GM23248 (cell line): ENCODE measurements around the gene COL11A2. TPM values are rescaled to one million over a fixed set of nuclear protein-coding genes. Genes with fewer than 3 reads are reported as not detected.
"Not testable (repeated sequence)": the region's sequence is repeated elsewhere in the genome, so short reads cannot be mapped to it uniquely, and the experiment has no call there.

Source experiments
- DNase-seq: peaks from one replicate; pipeline ENCODE4 v3.0.0-alpha.2; 2015
- H2AFZ ChIP-seq: fragments of 200-600 bp; sonication (generic); 2 replicates; pipeline ENCODE4 v1.6.1; 2016; ENCODE audit warnings: antibody characterized with exemption
- H3F3A ChIP-seq: fragments of 200-600 bp; sonication (generic); 2 replicates; pipeline ENCODE4 v1.6.1; 2016; ENCODE audit warnings: mild to moderate bottlenecking, antibody characterized with exemption, mixed run types; ENCODE audit not compliant: insufficient read depth
- H3K27ac ChIP-seq: fragments of 200-600 bp; sonication (generic); 2 replicates; pipeline ENCODE4 v1.5.1; 2016; ENCODE audit warnings: mild to moderate bottlenecking
- H3K27me3 ChIP-seq: fragments of 200-600 bp; sonication (generic); replicated peaks from 2 replicates; pipeline ENCODE4 v1.6.1; 2016; ENCODE audit warnings: mild to moderate bottlenecking; ENCODE audit not compliant: insufficient read depth
- H3K36me3 ChIP-seq: fragments of 200-600 bp; sonication (generic); 2 replicates; pipeline ENCODE4 v1.6.1; 2016; ENCODE audit warnings: low read depth, mild to moderate bottlenecking
- H3K4me1 ChIP-seq: fragments of 200-600 bp; sonication (generic); 2 replicates; pipeline ENCODE4 v1.6.1; 2016; ENCODE audit warnings: mild to moderate bottlenecking; ENCODE audit not compliant: insufficient read depth
- H3K4me2 ChIP-seq: fragments of 200-600 bp; sonication (generic); one replicate; pipeline ENCODE4 v1.6.1; 2016; ENCODE audit warnings: mild to moderate bottlenecking; ENCODE audit not compliant: unreplicated experiment
- H3K4me3 ChIP-seq: fragments of 200-600 bp; sonication (generic); 2 replicates; pipeline ENCODE4 v1.5.1; 2016; ENCODE audit warnings: mild to moderate bottlenecking
- H3K79me2 ChIP-seq: fragments of 200-600 bp; sonication (generic); 2 replicates; pipeline ENCODE4 v1.6.1; 2016; ENCODE audit warnings: mild to moderate bottlenecking; ENCODE audit not compliant: insufficient read depth
- H3K9ac ChIP-seq: fragments of 200-600 bp; sonication (generic); 2 replicates; pipeline ENCODE4 v1.6.1; 2016; ENCODE audit warnings: mild to moderate bottlenecking
- H3K9me2 ChIP-seq: fragments of 200-600 bp; sonication (generic); 2 replicates; pipeline ENCODE4 v1.6.1; 2016; ENCODE audit warnings: mixed run types, mild to moderate bottlenecking, moderate library complexity; ENCODE audit not compliant: insufficient read depth
- H3K9me3 ChIP-seq: fragments of 200-600 bp; sonication (generic); one replicate; pipeline ENCODE4 v1.6.1; 2017; ENCODE audit warnings: low read depth
- H4K20me1 ChIP-seq: fragments of 200-600 bp; sonication (generic); 2 replicates; pipeline ENCODE4 v1.6.0; 2016; ENCODE audit not compliant: insufficient read depth
- EZH2 ChIP-seq: fragments of 200-600 bp; sonication (generic); IDR thresholded peaks from 2 replicates; pipeline ENCODE4 v1.6.1; 2018; ENCODE audit warnings: antibody characterized with exemption, mild to moderate bottlenecking; ENCODE audit not compliant: insufficient read depth, poor library complexity, severe bottlenecking
- EZH2phosphoT487 ChIP-seq: fragments of 200-600 bp; sonication (generic); IDR thresholded peaks from 2 replicates; pipeline ENCODE4 v1.6.1; 2018; ENCODE audit warnings: antibody characterized with exemption, moderate library complexity, mild to moderate bottlenecking, low read depth; ENCODE audit not compliant: insufficient read depth
- WGBS, 2 experiments: methylation state at CpG; one replicate each; pipeline ENCODE4 v1.1.6; 2015 to 2017; ENCODE audit warnings: low lambda C conversion rate in 2 of 2, low coverage in 1 of 2; ENCODE audit errors: missing lambda C conversion rate in 2 of 2; 5-methylcytosine and 5-hydroxymethylcytosine counted together
- in situ Hi-C: fragments of 300-500 bp; cut with MboI; formaldehyde crosslinking; loops from 2 replicates; pipeline ENCODE4 v1.15.0; 2020
- polyA plus RNA-seq: library from polyadenylated mRNA; unstranded; fragments of >200 nt; fragmentation: Nextera tagmentation; extraction: Ambion mirVana; gene quantifications from 2 replicates; pipeline ENCODE4 v1.2.1, GENCODE V29; 2016
- total RNA-seq: library from RNA; depleted of rRNA; stranded (reverse); fragments of >200 nt; shearing (Covaris generic); gene quantifications from 2 replicates; pipeline ENCODE4 v1.2.3, GENCODE V29; 2014

COL11A2 gene
- total and polyA plus RNA-seq, 2 experiments from 2014 or later = 0.31 to 0.32 TPM

DNA sequence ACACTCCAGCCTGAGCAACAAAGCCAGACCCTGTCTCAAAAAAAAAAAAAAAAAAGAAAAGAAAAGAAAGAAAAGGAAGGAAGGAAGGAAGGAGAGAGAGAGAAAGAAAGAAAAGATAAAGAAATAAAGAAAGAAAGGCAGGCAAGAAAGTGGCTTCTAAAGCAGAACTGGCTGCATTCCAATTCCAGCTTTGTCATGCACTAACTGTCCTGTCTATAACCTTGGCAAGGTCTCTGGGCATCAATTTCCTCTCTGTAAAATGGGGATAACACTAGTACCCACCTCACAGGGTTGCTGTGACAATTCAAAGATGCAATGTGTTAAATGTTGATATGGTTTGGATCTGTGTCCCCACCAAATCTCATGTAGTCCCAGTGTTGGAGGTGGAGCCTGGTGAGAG lies 44.1 kb upstream of the COL11A2 start:
- Histone ChIP-seq H3F3A (no peaks in the 10 kb centered on the region), H2AFZ (no peak overlapping the region), H3K36me3 (no peaks in the 10 kb centered on the region), H3K4me1 (no peaks in the 10 kb centered on the region), H3K27me3 (peaks cover 31% of the 10 kb centered on the region), H3K4me3 (no peak overlapping the region), H3K9ac (no peak overlapping the region), H3K9me3 (no peaks in the 10 kb centered on the region), H4K20me1 (no peaks in the 10 kb centered on the region), H3K9me2 (no peaks in the 10 kb centered on the region), H3K79me2 (no peaks in the 10 kb centered on the region), H3K27ac (no peak overlapping the region), H3K4me2 (no peak overlapping the region)
- DNase-seq = no peak
- TF ChIP-seq EZH2 (no peak), EZH2phosphoT487 (no peak)
- in situ Hi-C loops = no loop called here

DNA sequence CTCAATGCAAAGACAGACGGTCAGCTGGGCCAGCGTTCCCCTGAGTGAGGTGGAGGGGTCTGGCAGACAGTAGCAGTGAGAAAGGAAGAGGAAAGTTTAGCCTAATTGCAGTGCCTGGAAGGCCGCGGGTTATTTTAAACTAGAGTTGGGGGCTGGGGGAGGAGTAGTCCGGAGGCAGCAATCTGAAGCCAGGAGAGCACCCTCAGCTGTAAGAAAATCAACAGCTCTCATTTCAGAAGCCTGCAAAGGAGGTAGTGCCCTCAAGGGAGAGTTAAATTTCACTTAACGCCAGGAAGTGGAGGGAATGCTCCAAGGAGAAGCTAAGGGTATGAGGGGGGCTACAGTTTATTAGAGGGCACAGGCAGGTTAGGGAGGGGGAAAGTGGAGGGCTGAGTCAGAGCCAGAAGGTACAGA lies 43.0 kb upstream of the COL11A2 start:
- in situ Hi-C loops = no loop called here
- 10% methylated on average over 6 of the region's 6 CpGs for WGBS, 2 experiments

DNA sequence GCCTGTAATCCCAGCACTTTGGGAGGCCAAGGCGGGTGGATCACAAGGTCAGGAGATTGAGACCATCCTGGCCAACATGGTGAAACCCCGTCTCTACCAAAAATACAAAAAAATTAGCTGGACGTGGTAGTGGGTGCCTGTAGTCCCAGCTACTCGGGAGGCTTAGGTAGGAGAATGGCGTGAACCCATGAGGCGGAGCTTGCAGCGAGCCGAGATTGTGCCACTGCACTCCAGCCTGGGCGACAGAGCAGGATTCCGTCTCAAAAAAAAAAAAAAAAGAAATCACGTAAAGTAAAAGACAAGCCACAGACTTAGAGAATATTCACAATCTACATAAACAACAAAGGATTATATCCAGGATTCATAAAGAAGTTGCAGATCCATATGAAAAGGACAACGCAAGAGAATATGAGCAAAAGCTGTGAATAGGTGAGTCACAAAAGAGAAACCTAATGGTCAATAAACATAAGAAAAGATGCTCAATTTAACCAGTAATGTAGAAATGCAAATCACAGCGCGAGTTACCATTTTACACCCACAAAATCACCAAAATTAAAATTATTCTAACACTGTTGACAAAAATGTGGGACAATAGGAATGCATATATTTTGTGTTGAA lies 34.3 kb upstream of the COL11A2 start:
- H3K27me3 ChIP-seq = peaks cover 26% of the 10 kb centered on the region
- H2AFZ ChIP-seq, H3K36me3 ChIP-seq, DNase-seq, H3K9me2 ChIP-seq, H3K4me2 ChIP-seq, in situ Hi-C loops, H3K9me3 ChIP-seq, H3K4me1 ChIP-seq, H3K9ac ChIP-seq, H4K20me1 ChIP-seq, H3K27ac ChIP-seq, H3F3A ChIP-seq, H3K4me3 ChIP-seq, H3K79me2 ChIP-seq: not testable (repeated sequence)
- WGBS, 2 experiments = 28 to 34% methylated on average over 14 of the region's 14 CpGs

More for the DNA sequence above, 43.0 kb upstream of the COL11A2 start:
- no peaks in the 10 kb centered on the region for H3F3A ChIP-seq
- no peak overlapping the region for H3K4me2 ChIP-seq
- TF ChIP-seq EZH2phosphoT487 (no peak), EZH2 (no peak)
- H3K79me2 ChIP-seq = no peaks in the 10 kb centered on the region
- no peak overlapping the region for H2AFZ ChIP-seq
- no peaks in the 10 kb centered on the region for H3K36me3 ChIP-seq
- DNase-seq = no peak
- no peaks in the 10 kb centered on the region for H3K4me1 ChIP-seq
- peaks cover 38% of the 10 kb centered on the region for H3K27me3 ChIP-seq
- H3K9ac ChIP-seq = no peak overlapping the region
- no peak overlapping the region for H3K4me3 ChIP-seq
- H3K27ac ChIP-seq = no peak overlapping the region
- no peaks in the 10 kb centered on the region for H4K20me1 ChIP-seq
- no peaks in the 10 kb centered on the region for H3K9me3 ChIP-seq
- no peaks in the 10 kb centered on the region for H3K9me2 ChIP-seq

DNA sequence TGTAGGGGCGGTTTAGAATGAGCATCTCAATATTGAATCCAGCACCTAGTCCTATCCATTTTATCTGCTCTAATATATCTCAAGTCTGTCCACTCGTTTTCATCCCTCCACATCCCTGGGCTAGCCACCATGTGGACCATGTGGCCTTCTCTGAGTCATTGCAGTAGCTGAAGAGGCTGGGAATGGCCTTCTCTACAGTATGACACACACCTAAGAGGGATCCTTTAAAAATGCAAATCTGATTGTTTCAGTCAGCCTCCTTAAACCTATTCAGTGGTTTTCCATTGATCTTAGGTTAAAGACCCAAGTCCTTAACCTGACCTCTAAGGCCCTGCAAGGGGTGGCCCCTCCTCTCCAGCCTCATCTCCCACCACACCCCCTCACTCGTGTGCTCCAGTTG lies 25.4 kb upstream of the COL11A2 start:
- H3K9me2 ChIP-seq = no peaks in the 10 kb centered on the region
- no peaks in the 10 kb centered on the region for H3K79me2 ChIP-seq
- WGBS, 2 experiments = 36 to 41% methylated on average over 3 of the region's 3 CpGs
- peaks cover 3% of the 10 kb centered on the region for H3K4me1 ChIP-seq
- no peaks in the 10 kb centered on the region for H3K9me3 ChIP-seq
- H2AFZ ChIP-seq = no peak overlapping the region
- H3K27ac ChIP-seq = no peak overlapping the region
- in situ Hi-C loops = no loop called here
- no peak for TF ChIP-seq EZH2phosphoT487
- TF ChIP-seq EZH2 = no peak
- H3F3A ChIP-seq = peaks cover 9% of the 10 kb centered on the region; the same call in 1 of the 2 replicates
- no peaks in the 10 kb centered on the region for H4K20me1 ChIP-seq
- peak; percentile 56 for DNase-seq
- H3K9ac ChIP-seq = no peak overlapping the region
- no peaks in the 10 kb centered on the region for H3K36me3 ChIP-seq
- no peak overlapping the region for H3K4me2 ChIP-seq
- peaks cover 7% of the 10 kb centered on the region; the same call in 1 of the 2 replicates for H3K27me3 ChIP-seq
- no peak overlapping the region for H3K4me3 ChIP-seq

DNA sequence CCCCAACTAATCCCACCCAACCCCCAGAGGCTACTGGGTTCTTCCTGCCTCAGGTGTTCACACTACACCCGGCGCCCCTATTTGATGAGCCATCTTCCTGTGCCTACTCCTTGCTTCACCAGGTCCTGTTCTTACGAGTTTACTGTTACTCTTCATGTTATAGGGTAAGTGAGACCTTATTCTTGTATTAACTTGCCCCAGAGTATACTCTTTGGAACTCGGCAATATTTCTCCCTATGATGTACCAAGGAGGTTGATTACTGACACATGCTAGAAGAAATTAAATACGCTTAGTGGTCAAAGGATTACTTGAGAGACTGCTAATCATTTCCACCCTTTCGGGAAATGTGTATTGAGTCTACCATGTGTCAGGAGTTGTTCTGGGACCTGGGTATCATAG lies 25.0 kb upstream of the COL11A2 start:
- Histone ChIP-seq H2AFZ (no peak overlapping the region), H3K9ac (no peak overlapping the region), H3K27me3 (peaks cover 7% of the 10 kb centered on the region; the same call in 1 of the 2 replicates), H3K9me2 (no peaks in the 10 kb centered on the region), H3K4me3 (no peak overlapping the region), H4K20me1 (no peaks in the 10 kb centered on the region), H3K36me3 (no peaks in the 10 kb centered on the region), H3K27ac (no peak overlapping the region), H3K9me3 (no peaks in the 10 kb centered on the region), H3K4me1 (peaks cover 7% of the 10 kb centered on the region), H3K4me2 (no peak overlapping the region), H3K79me2 (no peaks in the 10 kb centered on the region), H3F3A (peaks cover 9% of the 10 kb centered on the region; the same call in 1 of the 2 replicates)
- no peak for TF ChIP-seq EZH2phosphoT487
- no peak for DNase-seq
- 74 to 76% methylated on average over 6 of the region's 6 CpGs for WGBS, 2 experiments
- in situ Hi-C loops = no loop called here
